Cardiac muscle cell (in vitro differentiated cells and primary cell): Measurements from ENCODE around the gene NYNRIN. TPM values are rescaled to one million over a fixed set of nuclear protein-coding genes. Genes with fewer than 3 reads are reported as not detected.
A peak's percentile ranks its signal among the peaks of the same experiment; 100 is the strongest.
"Not testable (repeated sequence)": the region's sequence is repeated elsewhere in the genome, so short reads cannot be mapped to it uniquely, and the experiment has no call there.

ENCODE experiments used
- DNase-seq, 2 donors: peaks; one replicate each; pipeline versions ENCODE4 v3.0.0 to v3.0.0-alpha.2; 2010 to 2017; ENCODE audit warnings: low read depth in 1 of 2, low spot score in 1 of 2
- H3K27ac ChIP-seq: fragments of 200-600 bp; sonication (generic); 2 replicates; pipeline ENCODE4 v1.5.1; 2016
- H3K27me3 ChIP-seq: fragments of 200-600 bp; sonication (generic); 2 replicates; pipeline ENCODE4 v1.6.0; 2016; ENCODE audit warnings: control low read depth
- H3K36me3 ChIP-seq: fragments of 200-600 bp; sonication (generic); 2 replicates; pipeline ENCODE4 v1.5.1; 2016; ENCODE audit warnings: control low read depth
- H3K4me1 ChIP-seq: fragments of 200-600 bp; sonication (generic); 2 replicates; pipeline ENCODE4 v1.8.1; 2017; ENCODE audit warnings: low read depth, mild to moderate bottlenecking, mixed run types
- H3K4me3 ChIP-seq: fragments of 200-600 bp; sonication (generic); 2 replicates; pipeline ENCODE4 v1.5.1; 2016; ENCODE audit warnings: mild to moderate bottlenecking
- H3K9me3 ChIP-seq: fragments of 200-600 bp; sonication (generic); 2 replicates; pipeline ENCODE4 v1.5.1; 2017; ENCODE audit warnings: low read depth, mild to moderate bottlenecking, control low read depth
- polyA plus RNA-seq: library from polyadenylated mRNA; unstranded; fragments of >200 nt; fragmentation: Nextera tagmentation; extraction: Ambion mirVana; gene quantifications from 2 replicates; pipeline ENCODE4 v1.2.1, GENCODE V29; 2016
- total RNA-seq: library from RNA; depleted of rRNA; stranded (reverse); fragments of >200 nt; gene quantifications from 2 replicates; pipeline ENCODE4 v1.2.3, GENCODE V29; 2016
- TF ChIP-seq, protein P1 (sequence below): IDR thresholded peaks from 2 replicates; pipeline ENCODE4 v1.5.1; 2012; ENCODE audit warnings: low read depth, mild to moderate bottlenecking, low read length

Gene NYNRIN
- total and polyA plus RNA-seq, 2 experiments from 2014 or later = 21.3 to 56.2 TPM

DNA sequence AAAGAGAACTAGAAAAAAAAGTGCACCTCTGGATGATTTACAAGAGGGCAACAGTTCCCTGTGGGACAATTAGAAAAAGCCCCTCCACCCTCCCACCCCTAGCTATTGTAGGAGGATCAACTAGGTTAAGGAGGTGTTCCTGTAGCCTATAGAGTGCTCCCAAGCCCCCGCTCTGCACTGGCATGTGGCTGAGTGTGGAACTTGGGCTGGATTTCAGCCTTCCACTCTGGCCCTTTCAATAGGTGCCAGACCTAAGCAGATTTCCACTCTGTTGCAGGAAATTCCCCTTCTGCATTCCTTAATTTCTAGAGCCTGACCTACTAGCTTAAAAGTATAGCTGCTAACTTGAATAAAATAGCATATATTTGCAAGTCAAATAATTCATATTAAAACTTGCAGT, 28.1 kb upstream of the NYNRIN start:
- Histone ChIP-seq H3K27ac (no peak overlapping the region), H3K36me3 (peaks cover 14% of the 10 kb centered on the region), H3K4me1 (peaks cover 5% of the 10 kb centered on the region), H3K4me3 (no peak overlapping the region), H3K27me3 (no peaks in the 10 kb centered on the region), H3K9me3 (no peaks in the 10 kb centered on the region)
- TF ChIP-seq, protein P1, sequence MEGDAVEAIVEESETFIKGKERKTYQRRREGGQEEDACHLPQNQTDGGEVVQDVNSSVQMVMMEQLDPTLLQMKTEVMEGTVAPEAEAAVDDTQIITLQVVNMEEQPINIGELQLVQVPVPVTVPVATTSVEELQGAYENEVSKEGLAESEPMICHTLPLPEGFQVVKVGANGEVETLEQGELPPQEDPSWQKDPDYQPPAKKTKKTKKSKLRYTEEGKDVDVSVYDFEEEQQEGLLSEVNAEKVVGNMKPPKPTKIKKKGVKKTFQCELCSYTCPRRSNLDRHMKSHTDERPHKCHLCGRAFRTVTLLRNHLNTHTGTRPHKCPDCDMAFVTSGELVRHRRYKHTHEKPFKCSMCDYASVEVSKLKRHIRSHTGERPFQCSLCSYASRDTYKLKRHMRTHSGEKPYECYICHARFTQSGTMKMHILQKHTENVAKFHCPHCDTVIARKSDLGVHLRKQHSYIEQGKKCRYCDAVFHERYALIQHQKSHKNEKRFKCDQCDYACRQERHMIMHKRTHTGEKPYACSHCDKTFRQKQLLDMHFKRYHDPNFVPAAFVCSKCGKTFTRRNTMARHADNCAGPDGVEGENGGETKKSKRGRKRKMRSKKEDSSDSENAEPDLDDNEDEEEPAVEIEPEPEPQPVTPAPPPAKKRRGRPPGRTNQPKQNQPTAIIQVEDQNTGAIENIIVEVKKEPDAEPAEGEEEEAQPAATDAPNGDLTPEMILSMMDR = no peak
- peak in 1 of 2 donors; percentile 23 for DNase-seq

DNA sequence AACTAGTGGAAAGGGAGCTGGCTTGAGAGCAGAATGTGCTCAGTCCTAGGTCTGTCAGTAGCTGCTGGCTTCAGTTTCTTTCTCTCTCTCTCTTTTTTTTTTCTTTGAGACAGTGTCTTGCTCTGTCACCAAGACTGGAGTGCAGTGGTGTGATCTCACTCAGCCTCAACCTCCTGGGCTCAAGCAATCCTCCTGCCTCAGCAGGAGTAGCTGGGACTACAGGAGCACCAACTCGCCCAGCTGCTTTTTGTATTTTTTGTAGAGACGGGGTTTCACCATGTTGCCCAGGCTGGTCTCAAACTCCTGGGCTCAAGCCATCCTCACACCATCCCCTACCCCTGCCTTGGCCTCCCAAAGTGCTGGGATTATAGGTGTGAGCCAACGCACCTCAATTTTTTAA, 27.2 kb upstream of the NYNRIN start:
- not testable (repeated sequence) for H3K27me3 ChIP-seq, H3K9me3 ChIP-seq, H3K27ac ChIP-seq, H3K4me1 ChIP-seq, H3K4me3 ChIP-seq, DNase-seq
- H3K36me3 ChIP-seq = peaks cover 14% of the 10 kb centered on the region

DNA sequence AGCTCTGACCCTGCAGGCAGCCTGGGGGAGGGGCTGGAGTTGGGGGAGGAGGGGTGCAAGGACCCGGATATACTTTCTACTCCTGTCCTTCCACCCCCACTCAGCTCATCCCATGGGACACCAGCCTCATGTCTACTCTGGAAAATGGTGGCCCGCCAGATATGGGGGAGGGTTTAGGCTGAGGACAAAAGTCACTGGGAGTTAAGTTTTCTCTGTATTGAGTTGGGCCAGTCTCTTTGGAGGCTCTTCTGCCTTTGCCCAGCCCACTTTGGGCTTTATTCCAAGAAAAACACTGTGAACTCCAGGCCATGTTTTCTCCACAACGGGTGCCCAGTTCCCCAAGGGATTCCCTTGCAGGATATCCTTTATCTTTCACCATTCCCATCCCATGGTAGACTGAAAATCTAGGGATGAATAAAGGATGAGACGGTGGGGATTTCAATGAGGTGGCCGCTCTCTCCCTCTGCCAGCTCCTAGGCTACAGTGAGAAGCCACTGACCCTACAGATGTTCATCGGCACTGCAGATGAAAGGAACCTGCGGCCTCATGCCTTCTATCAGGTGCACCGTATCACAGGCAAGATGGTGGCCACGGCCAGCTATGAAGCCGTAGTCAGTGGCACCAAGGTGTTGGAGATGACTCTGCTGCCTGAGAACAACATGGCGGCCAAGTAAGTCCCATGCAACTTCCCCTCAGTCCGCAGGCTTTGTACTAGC, 25.9 kb upstream of the NYNRIN start:
- no peak overlapping the region for H3K27ac ChIP-seq
- H3K9me3 ChIP-seq = no peaks in the 10 kb centered on the region
- DNase-seq = peak in 1 of 2 donors; percentile 77
- peaks cover 14% of the 10 kb centered on the region for H3K36me3 ChIP-seq
- no peaks in the 10 kb centered on the region for H3K4me1 ChIP-seq
- TF ChIP-seq, protein P1 = no peak
- no peak overlapping the region for H3K4me3 ChIP-seq
- no peaks in the 10 kb centered on the region for H3K27me3 ChIP-seq

DNA sequence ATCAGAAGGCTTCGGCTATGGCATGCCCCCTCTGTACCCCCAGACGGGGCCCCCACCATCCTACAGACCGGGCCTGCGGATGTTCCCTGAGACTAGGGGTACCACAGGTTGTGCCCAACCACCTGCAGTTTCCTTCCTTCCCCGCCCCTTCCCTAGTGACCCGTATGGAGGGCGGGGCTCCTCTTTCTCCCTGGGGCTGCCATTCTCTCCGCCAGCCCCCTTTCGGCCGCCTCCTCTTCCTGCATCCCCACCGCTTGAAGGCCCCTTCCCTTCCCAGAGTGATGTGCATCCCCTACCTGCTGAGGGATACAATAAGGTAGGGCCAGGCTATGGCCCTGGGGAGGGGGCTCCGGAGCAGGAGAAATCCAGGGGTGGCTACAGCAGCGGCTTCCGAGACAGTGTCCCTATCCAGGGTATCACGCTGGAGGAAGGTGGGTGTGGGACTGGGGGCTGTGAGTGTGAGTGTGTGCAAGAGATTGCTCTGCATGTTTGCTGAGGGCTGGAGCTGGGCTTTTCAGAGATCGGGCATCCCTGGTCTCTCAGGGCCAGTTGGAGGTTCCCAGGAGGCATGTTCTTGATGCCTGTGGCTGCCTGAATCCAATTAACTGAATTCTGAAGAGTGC, 22.2 kb upstream of the NYNRIN start:
- Histone ChIP-seq H3K27me3 (no peaks in the 10 kb centered on the region), H3K4me3 (no peak overlapping the region), H3K27ac (no peak overlapping the region), H3K9me3 (no peaks in the 10 kb centered on the region), H3K36me3 (peaks cover 14% of the 10 kb centered on the region), H3K4me1 (no peaks in the 10 kb centered on the region)
- TF ChIP-seq, protein P1 = no peak
- no peak for DNase-seq

DNA sequence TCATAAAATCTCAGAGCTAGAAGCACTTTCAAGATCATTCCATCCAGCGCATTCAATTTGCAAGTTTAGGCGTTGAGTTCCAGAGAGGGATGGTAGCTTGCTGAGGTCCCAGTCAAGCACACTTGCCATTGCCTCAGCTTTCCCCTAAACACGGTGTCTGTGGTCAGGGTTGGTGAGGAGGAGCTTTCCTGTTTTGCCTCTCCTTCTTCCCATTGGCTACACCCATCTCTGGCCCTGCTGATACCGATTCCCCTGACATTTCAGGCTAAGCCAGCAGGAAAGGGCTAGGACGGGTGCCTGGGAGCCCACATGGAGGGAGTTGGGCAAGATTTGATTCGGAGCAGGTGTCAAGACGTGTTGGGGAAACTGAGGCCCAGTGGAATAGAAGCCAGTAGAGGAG, 21.7 kb upstream of the NYNRIN start:
- Histone ChIP-seq H3K36me3 (peaks cover 14% of the 10 kb centered on the region), H3K27ac (no peak overlapping the region), H3K4me1 (no peaks in the 10 kb centered on the region), H3K27me3 (no peaks in the 10 kb centered on the region), H3K9me3 (no peaks in the 10 kb centered on the region), H3K4me3 (no peak overlapping the region)
- no peak for DNase-seq
- TF ChIP-seq, protein P1 = no peak

DNA sequence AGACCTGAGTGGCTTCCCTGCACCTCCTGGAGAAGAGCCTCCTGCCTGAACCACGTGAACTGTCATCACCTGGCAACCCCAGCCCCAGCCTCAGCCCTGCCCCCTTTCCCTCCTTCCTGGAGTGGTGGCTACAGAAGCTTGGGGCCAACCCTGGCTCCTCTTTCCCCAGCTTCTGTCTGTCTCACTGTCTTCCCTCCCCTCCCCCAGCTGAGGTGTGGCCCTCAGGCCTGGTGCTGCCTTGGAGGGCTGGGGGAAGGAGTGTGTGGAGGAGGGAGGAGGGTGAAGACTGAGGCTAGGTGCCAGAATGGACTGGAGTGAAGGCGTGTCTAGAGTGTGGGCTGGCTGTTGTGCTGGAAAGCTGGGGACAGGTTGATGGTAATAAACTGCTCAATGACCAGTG, 21.1 kb upstream of the NYNRIN start:
- Histone ChIP-seq H3K9me3 (no peaks in the 10 kb centered on the region), H3K27me3 (no peaks in the 10 kb centered on the region), H3K36me3 (peaks cover 14% of the 10 kb centered on the region), H3K4me1 (no peaks in the 10 kb centered on the region), H3K4me3 (no peak overlapping the region), H3K27ac (peak overlapping the region; percentile 23)
- peak in 1 of 2 donors; percentile 32 for DNase-seq
- TF ChIP-seq, protein P1 = no peak
